Loucy (cell line): ENCODE measurements around the gene FGF12.

Source experiments
- EZH2phosphoT487 ChIP-seq: fragments of 200-600 bp; IDR thresholded peaks from 2 replicates; pipeline ENCODE4 v1.6.1; 2018; ENCODE audit warnings: antibody characterized with exemption, mild to moderate bottlenecking, moderate library complexity, borderline replicate concordance
- TF ChIP-seq, protein P1 (sequence below): fragments of 200-600 bp; sonication (generic); conservative IDR thresholded peaks from 2 replicates; pipeline ENCODE4 v1.5.1; 2014; ENCODE audit warnings: mild to moderate bottlenecking, antibody characterized with exemption, low read length

DNA sequence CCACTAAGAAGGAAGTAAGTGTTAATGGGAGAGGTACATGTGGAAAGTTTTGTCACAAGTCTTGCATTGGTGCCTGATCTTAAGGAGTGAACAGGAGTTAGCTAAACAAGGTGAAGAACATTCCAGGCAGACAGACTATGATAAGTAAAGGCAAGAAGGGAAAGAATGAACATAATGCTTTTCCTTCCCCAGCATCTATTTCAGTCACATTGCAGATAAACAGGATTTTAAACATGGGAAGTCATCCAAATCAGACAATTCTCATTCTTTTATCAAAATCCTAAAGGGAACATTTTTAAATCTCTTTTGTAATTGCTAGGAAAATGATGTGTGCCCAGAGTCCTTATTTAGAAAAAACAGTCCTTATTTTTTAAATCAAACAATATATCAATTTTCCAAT lies 424.6 kb downstream of the FGF12 start:
- TF ChIP-seq, protein P1, sequence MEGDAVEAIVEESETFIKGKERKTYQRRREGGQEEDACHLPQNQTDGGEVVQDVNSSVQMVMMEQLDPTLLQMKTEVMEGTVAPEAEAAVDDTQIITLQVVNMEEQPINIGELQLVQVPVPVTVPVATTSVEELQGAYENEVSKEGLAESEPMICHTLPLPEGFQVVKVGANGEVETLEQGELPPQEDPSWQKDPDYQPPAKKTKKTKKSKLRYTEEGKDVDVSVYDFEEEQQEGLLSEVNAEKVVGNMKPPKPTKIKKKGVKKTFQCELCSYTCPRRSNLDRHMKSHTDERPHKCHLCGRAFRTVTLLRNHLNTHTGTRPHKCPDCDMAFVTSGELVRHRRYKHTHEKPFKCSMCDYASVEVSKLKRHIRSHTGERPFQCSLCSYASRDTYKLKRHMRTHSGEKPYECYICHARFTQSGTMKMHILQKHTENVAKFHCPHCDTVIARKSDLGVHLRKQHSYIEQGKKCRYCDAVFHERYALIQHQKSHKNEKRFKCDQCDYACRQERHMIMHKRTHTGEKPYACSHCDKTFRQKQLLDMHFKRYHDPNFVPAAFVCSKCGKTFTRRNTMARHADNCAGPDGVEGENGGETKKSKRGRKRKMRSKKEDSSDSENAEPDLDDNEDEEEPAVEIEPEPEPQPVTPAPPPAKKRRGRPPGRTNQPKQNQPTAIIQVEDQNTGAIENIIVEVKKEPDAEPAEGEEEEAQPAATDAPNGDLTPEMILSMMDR: no peak
- TF ChIP-seq EZH2phosphoT487: no peak
